K562 (cell line): Measurements from ENCODE around the gene UBE2U. TPM values are rescaled to one million over a fixed set of nuclear protein-coding genes. Genes with fewer than 3 reads are reported as not detected.

Experiments used
- ATAC-seq: fragments of 200-7000 bp; cut with Tn5 transposase; 3 replicates; pipeline ENCODE4 v1.9.1; 2020; ENCODE audit warnings: moderate library complexity
- BruUV-seq: library from RNA; stranded (reverse); fragments of 400-500 nt; replicated peaks from 2 replicates; lab custom pipeline; 2021; lab: Mats Ljungman, UMichigan
- CTCF ChIA-PET: fragments of 300-600 bp; formaldehyde crosslinking; extraction: SDS; loops from one replicate; lab custom pipeline; 2021; ENCODE audit warnings: low intra/inter-chr PET ratio; lab: Yijun Ruan, JAX
- POLR2A ChIA-PET: fragments of 300-600, 350-650 bp; sonication (Branson Sonifier 250); formaldehyde crosslinking; extraction: SDS; loops from one replicate; lab custom pipeline; 2021; ENCODE audit warnings: antibody characterized with exemption, inconsistent platforms; lab: Yijun Ruan, JAX
- DNase-seq, 4 experiments: peaks; one replicate each; pipeline versions ENCODE4 v3.0.0 to v3.0.0-alpha.2; 2011 to 2018; ENCODE audit warnings: low spot score in 3 of 4, mixed read lengths in 3 of 4; ENCODE audit errors: extremely low read depth in 1 of 4
- FAIRE-seq: peaks from 2 replicates; lab custom pipeline; 2011; peaks lifted over from hg19 to GRCh38; lab: Jason Lieb, UNC
- H2AFZ ChIP-seq: 2 replicates; pipeline ENCODE4 v1.6.0; 2011; ENCODE audit warnings: low read depth, low read length, control low read depth, inconsistent platforms
- H3K27ac ChIP-seq: fragments of 200-600 bp; 3 replicates; pipeline ENCODE4 v1.8.0; 2011; ENCODE audit warnings: low read depth, mild to moderate bottlenecking, control low read depth, inconsistent platforms, low read length, moderate library complexity, mixed read lengths; ENCODE audit errors: extremely low read depth
- H3K27me3 ChIP-seq, 2 experiments: fragments of 300-600 bp in 1 of 2; 2 replicates in 1 of 2; 3 replicates in 1 of 2; pipeline versions ENCODE4 v1.6.0 to v1.8.0; 2011; ENCODE audit warnings: inconsistent platforms in 2 of 2, low read length in 2 of 2, mild to moderate bottlenecking in 1 of 2, mixed read lengths in 1 of 2, moderate library complexity in 1 of 2; ENCODE audit not compliant: control insufficient read depth in 2 of 2, insufficient read depth in 2 of 2
- H3K36me3 ChIP-seq: fragments of 300-600 bp; 3 replicates; pipeline ENCODE4 v1.8.0; 2011; ENCODE audit warnings: mild to moderate bottlenecking, low read length, inconsistent platforms; ENCODE audit not compliant: control insufficient read depth, insufficient read depth
- H3K4me1 ChIP-seq, 2 experiments: fragments of 200-600 bp in 1 of 2; replicated peaks in 1 of 2; 2 replicates in 1 of 2; 3 replicates in 1 of 2; pipeline versions ENCODE4 v1.5.1 to v1.8.0; 2011; ENCODE audit warnings: inconsistent platforms in 2 of 2, low read length in 2 of 2, mild to moderate bottlenecking in 1 of 2, mixed read lengths in 1 of 2, moderate library complexity in 1 of 2; ENCODE audit not compliant: control insufficient read depth in 2 of 2, insufficient read depth in 2 of 2
- H3K4me2 ChIP-seq: 2 replicates; pipeline ENCODE4 v1.6.1; 2011; ENCODE audit warnings: low read length, control low read depth, inconsistent platforms, mixed read lengths; ENCODE audit not compliant: insufficient read depth
- H3K4me3 ChIP-seq: fragments of 200-600 bp; sonication (generic), shearing (Covaris generic); 2 replicates; pipeline ENCODE4 v1.5.1; 2016; ENCODE audit warnings: control low read depth, inconsistent platforms
- H3K79me2 ChIP-seq: fragments of 200-600 bp; 3 replicates; pipeline ENCODE4 v1.8.0; 2011; ENCODE audit warnings: low read length, inconsistent platforms; ENCODE audit not compliant: control insufficient read depth, insufficient read depth
- H3K9ac ChIP-seq, 2 experiments: 2 replicates each; pipeline versions ENCODE4 v1.6.0 to v1.6.1; 2011; ENCODE audit warnings: low read depth in 2 of 2, low read length in 2 of 2, control low read depth in 1 of 2, inconsistent platforms in 1 of 2, mild to moderate bottlenecking in 1 of 2, mixed read lengths in 1 of 2; ENCODE audit not compliant: insufficient read depth in 1 of 2
- H3K9me1 ChIP-seq: one replicate; pipeline ENCODE4 v1.6.0; 2011; ENCODE audit warnings: inconsistent platforms, mild to moderate bottlenecking, low read length, moderate library complexity; ENCODE audit not compliant: control insufficient read depth, insufficient read depth
- H3K9me3 ChIP-seq: replicated peaks from 2 replicates; pipeline ENCODE4 v1.5.1; 2011; ENCODE audit warnings: low read depth, low read length, inconsistent platforms; ENCODE audit not compliant: control insufficient read depth, insufficient read depth
- H4K20me1 ChIP-seq: replicated peaks from 2 replicates; pipeline ENCODE4 v1.6.1; 2011; ENCODE audit warnings: low read length, inconsistent platforms, mixed read lengths; ENCODE audit not compliant: control insufficient read depth, insufficient read depth
- FOXA3 ChIP-seq, 2 experiments: fragments of 450-650 bp in 1 of 2; sonication (generic) in 1 of 2; formaldehyde crosslinking; IDR thresholded peaks in 1 of 2; conservative IDR thresholded peaks in 1 of 2; 2 replicates each; pipeline versions ENCODE4 v1.4.0 to v1.8.0; 2020 to 2022; ENCODE audit warnings: mild to moderate bottlenecking in 2 of 2, missing genetic modification reagents in 1 of 2
- LCOR ChIP-seq: sonication (generic); formaldehyde crosslinking; IDR thresholded peaks from 2 replicates; pipeline ENCODE4 v1.8.0; 2022; ENCODE audit warnings: mild to moderate bottlenecking, missing genetic modification reagents
- NUFIP1 ChIP-seq: fragments of 450-650 bp; IDR thresholded peaks from 2 replicates; pipeline ENCODE4 v1.6.1; 2018; ENCODE audit not compliant: partially characterized antibody
- PCBP2 ChIP-seq: fragments of 200-400 bp; formaldehyde crosslinking; IDR thresholded peaks from 2 replicates; pipeline ENCODE4 v1.6.1; 2018; ENCODE audit warnings: low read length, low read depth, mild to moderate bottlenecking, moderate library complexity; ENCODE audit not compliant: poor library complexity, severe bottlenecking
- PRDM10 ChIP-seq: fragments of 450-650 bp; IDR thresholded peaks from 2 replicates; pipeline ENCODE4 v1.6.1; 2018; ENCODE audit not compliant: partially characterized antibody
- SREBF2 ChIP-seq: sonication (generic); formaldehyde crosslinking; IDR thresholded peaks from 2 replicates; pipeline ENCODE4 v1.4.0; 2020; ENCODE audit warnings: mild to moderate bottlenecking, missing genetic modification reagents
- TRIM25 ChIP-seq: fragments of 450-650 bp; IDR thresholded peaks from 2 replicates; pipeline ENCODE4 v1.7.0; 2016; ENCODE audit warnings: borderline replicate concordance
- ZBED1 ChIP-seq: IDR thresholded peaks from 2 replicates; pipeline ENCODE4 v1.6.1; 2014
- ZFPM2 ChIP-seq: fragments of 250-450 bp; sonication (Bioruptor Pico); IDR thresholded peaks from 2 replicates; pipeline ENCODE4 v1.5.1; 2022; ENCODE audit warnings: mild to moderate bottlenecking
- ZNF282 ChIP-seq: sonication (generic); formaldehyde crosslinking; IDR thresholded peaks from 2 replicates; pipeline ENCODE4 v1.8.1; 2023; ENCODE audit warnings: missing genetic modification reagents
- ZNF324 ChIP-seq: fragments of 250-450 bp; sonication (Bioruptor Pico); IDR thresholded peaks from 2 replicates; pipeline ENCODE4 v1.4.0; 2020; ENCODE audit warnings: mild to moderate bottlenecking
- ZNF76 ChIP-seq: fragments of 250-450 bp; sonication (Bioruptor Pico); IDR thresholded peaks from 2 replicates; pipeline ENCODE4 v1.4.0; 2020; ENCODE audit warnings: mild to moderate bottlenecking, moderate library complexity, borderline replicate concordance
- ZNF766 ChIP-seq: fragments of 200-800 bp; sonication (Bioruptor generic); conservative IDR thresholded peaks from 2 replicates; pipeline ENCODE4 v1.6.1; 2016; ENCODE audit warnings: missing genetic modification characterization, missing compliant biosample characterization
- ZNF79 ChIP-seq: fragments of 250-450 bp; sonication (Bioruptor Pico); IDR thresholded peaks from 2 replicates; pipeline ENCODE4 v1.4.0; 2020; ENCODE audit warnings: low read depth, mild to moderate bottlenecking, moderate library complexity
- WGBS: fragments of 100-300 bp; shearing (Covaris generic); methylation state at CpG from one replicate; pipeline ENCODE4 v1.1.6; 2016; ENCODE audit warnings: low coverage, mixed read lengths; ENCODE audit not compliant: insufficient coverage; ENCODE audit errors: missing lambda C conversion rate; 5-methylcytosine and 5-hydroxymethylcytosine counted together
- in situ Hi-C: fragments of 300-500 bp; cut with MboI; formaldehyde crosslinking; loops from 4 replicates; pipeline ENCODE4 v1.15.0; 2018; ENCODE audit warnings: inconsistent platforms, mixed read lengths
- intact Hi-C: fragments of 100-400 bp; cut with micrococcal nuclease; formaldehyde crosslinking; loops from 2 replicates; pipeline ENCODE4 v1.14.2; 2022
- polyA plus RNA-seq, 8 experiments: library from polyadenylated mRNA; depleted of rRNA in 4 of 8; stranded (reverse) in 5 of 8; unstranded in 3 of 8; fragments of >200 nt; fragmentation: Nextera tagmentation in 2 of 8; fragmentation: Illumina TruSeq in 1 of 8; extraction: Ambion mirVana in 2 of 8; extraction: Trizol in 1 of 8; gene quantifications; 2 replicates each; pipeline versions ENCODE4 v1.2.1 to v1.2.3, GENCODE V29; 2011 to 2014; ENCODE audit warnings: inconsistent platforms in 1 of 8, missing spikeins in 1 of 8
- total RNA-seq, 7 experiments: library from RNA; depleted of rRNA in 6 of 7; stranded (reverse); fragments of >200 nt in 6 of 7; fragmentation: Illumina TruSeq in 2 of 7; extraction: Trizol in 2 of 7; gene quantifications; 2 replicates each; pipeline versions ENCODE4 v1.2.1 to v1.2.3, GENCODE V29; 2011 to 2021; ENCODE audit warnings: low replicate concordance in 1 of 7
- TF ChIP-seq, protein P1 (sequence below): fragments of 250-450 bp; sonication (Bioruptor Pico); IDR thresholded peaks from 2 replicates; pipeline ENCODE4 v1.5.0; 2020; ENCODE audit warnings: mild to moderate bottlenecking
- TF ChIP-seq, protein P2 (sequence below): fragments of 250-450 bp; sonication (Bioruptor Pico); IDR thresholded peaks from 2 replicates; pipeline ENCODE4 v1.8.0; 2021; ENCODE audit warnings: mild to moderate bottlenecking, moderate library complexity

The UBE2U gene
- total and polyA plus RNA-seq, 9 of the 15 experiments (the other 6 are each of a cell fraction or from before 2014, with no cell fraction given): not detected

DNA sequence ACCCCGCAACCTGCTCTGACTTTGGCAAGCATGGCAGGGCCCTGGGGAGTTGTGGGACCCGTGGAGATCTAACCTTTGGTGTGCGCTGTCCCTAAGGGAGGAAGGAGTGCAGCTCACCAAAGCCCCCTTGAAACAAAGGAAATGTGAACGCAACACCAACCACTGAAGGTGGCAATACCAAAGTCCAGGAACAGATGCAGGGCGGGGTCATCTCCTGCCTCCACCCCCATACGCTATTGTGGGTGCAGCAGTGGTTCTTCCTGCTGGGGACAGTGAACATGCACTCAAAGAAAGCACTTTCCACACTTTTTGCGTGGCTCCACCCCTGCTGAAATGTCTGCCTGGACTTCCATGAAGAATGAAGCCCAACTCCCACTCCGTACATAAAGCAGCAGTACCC is 93.0 kb downstream of the UBE2U start:
- ChIA-PET CTCF (no interaction called here), POLR2A (no interaction called here)
- Histone ChIP-seq H4K20me1 (no peaks in the 10 kb centered on the region), H3K27ac (no peak overlapping the region), H3K4me1 (no peaks in the 10 kb centered on the region), H3K27me3 (no peaks in the 10 kb centered on the region), H3K79me2 (no peaks in the 10 kb centered on the region), H3K36me3 (no peaks in the 10 kb centered on the region), H2AFZ (no peak overlapping the region), H3K9ac (no peak overlapping the region), H3K9me1 (no peaks in the 10 kb centered on the region), H3K9me3 (no peaks in the 10 kb centered on the region), H3K4me2 (no peak overlapping the region), H3K4me3 (no peak overlapping the region)
- intact Hi-C loops (no loop called here), in situ Hi-C loops (no loop called here)
- 4% methylated on average over 8 of the region's 8 CpGs for WGBS
- DNase-seq: no peak
- BruUV-seq: no TSS peak
- ATAC-seq: no peak
- no peak for FAIRE-seq
- TF ChIP-seq ZFPM2 (no peak), ZNF76 (CRISPR knock-in tag) (no peak), PCBP2 (no peak), ZNF766 (no peak), SREBF2 (CRISPR knock-in tag) (no peak), FOXA3 (CRISPR knock-in tag; conservative IDR thresholded peaks at IDR 0.05 in 1 of 2, IDR thresholded peaks at IDR 0.05 in 1 of 2) (no peak), TRIM25 (no peak), LCOR (CRISPR knock-in tag) (no peak), PRDM10 (no peak), ZBED1 (no peak), ZNF282 (CRISPR knock-in tag) (no peak), ZNF324 (no peak), NUFIP1 (no peak), ZNF79 (no peak)
- TF ChIP-seq, protein P1, sequence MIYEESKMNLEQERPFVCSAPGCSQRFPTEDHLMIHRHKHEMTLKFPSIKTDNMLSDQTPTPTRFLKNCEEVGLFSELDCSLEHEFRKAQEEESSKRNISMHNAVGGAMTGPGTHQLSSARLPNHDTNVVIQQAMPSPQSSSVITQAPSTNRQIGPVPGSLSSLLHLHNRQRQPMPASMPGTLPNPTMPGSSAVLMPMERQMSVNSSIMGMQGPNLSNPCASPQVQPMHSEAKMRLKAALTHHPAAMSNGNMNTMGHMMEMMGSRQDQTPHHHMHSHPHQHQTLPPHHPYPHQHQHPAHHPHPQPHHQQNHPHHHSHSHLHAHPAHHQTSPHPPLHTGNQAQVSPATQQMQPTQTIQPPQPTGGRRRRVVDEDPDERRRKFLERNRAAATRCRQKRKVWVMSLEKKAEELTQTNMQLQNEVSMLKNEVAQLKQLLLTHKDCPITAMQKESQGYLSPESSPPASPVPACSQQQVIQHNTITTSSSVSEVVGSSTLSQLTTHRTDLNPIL (CRISPR knock-in tag): no peak
- TF ChIP-seq, protein P2, sequence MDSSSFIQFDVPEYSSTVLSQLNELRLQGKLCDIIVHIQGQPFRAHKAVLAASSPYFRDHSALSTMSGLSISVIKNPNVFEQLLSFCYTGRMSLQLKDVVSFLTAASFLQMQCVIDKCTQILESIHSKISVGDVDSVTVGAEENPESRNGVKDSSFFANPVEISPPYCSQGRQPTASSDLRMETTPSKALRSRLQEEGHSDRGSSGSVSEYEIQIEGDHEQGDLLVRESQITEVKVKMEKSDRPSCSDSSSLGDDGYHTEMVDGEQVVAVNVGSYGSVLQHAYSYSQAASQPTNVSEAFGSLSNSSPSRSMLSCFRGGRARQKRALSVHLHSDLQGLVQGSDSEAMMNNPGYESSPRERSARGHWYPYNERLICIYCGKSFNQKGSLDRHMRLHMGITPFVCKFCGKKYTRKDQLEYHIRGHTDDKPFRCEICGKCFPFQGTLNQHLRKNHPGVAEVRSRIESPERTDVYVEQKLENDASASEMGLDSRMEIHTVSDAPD (CRISPR knock-in tag): no peak
